Upper lobe of left lung (tissue), 6 donors: ENCODE results near the gene RGS5. TPM values are rescaled to one million over a fixed set of nuclear protein-coding genes. Genes with fewer than 3 reads are reported as not detected.

Experiments used
- ATAC-seq, 2 donors: fragments of 200-7000 bp; cut with Tn5 transposase; one replicate each; pipeline ENCODE4 v1.9.1; 2022; ENCODE audit warnings: mild to moderate bottlenecking in 2 of 2, moderate library complexity in 2 of 2; ENCODE audit not compliant: low FRiP score in 2 of 2
- DNase-seq, 2 donors: peaks; one replicate each; pipeline ENCODE4 v3.0.0-alpha.2; 2019 to 2020
- H3K27ac ChIP-seq, 4 donors: fragments of 200-600 bp; sonication (generic); one replicate each; pipeline ENCODE4 v1.5.1; 2016 to 2019
- H3K27me3 ChIP-seq, 4 donors: fragments of 200-600 bp; sonication (generic); one replicate each; pipeline ENCODE4 v1.5.1; 2017 to 2019
- H3K36me3 ChIP-seq, 4 donors: fragments of 200-600 bp; sonication (generic); one replicate each; pipeline ENCODE4 v1.5.1; 2016 to 2019
- H3K4me1 ChIP-seq, 4 donors: fragments of 200-600 bp; sonication (generic); one replicate each; pipeline ENCODE4 v1.5.1; 2018 to 2019
- H3K4me3 ChIP-seq, 4 donors: fragments of 200-600 bp; sonication (generic); one replicate each; pipeline ENCODE4 v1.5.1; 2017 to 2019; ENCODE audit warnings: mild to moderate bottlenecking in 2 of 4, moderate library complexity in 1 of 4
- H3K9me3 ChIP-seq, 4 donors: fragments of 200-600 bp; sonication (generic); one replicate each; pipeline ENCODE4 v1.5.1; 2018 to 2019
- EP300 ChIP-seq, 4 donors: sonication (generic); formaldehyde crosslinking; IDR thresholded peaks; one replicate each; pipeline ENCODE4 v1.5.1; 2017; ENCODE audit warnings: antibody characterized with exemption in 4 of 4, control low read depth in 2 of 4
- POLR2A ChIP-seq, 4 donors: fragments of 450-650 bp; IDR thresholded peaks; one replicate each; pipeline ENCODE4 v1.5.1; 2016 to 2017; ENCODE audit warnings: antibody characterized with exemption in 4 of 4, mild to moderate bottlenecking in 2 of 4
- POLR2AphosphoS5 ChIP-seq, 2 donors: sonication (generic); formaldehyde crosslinking; IDR thresholded peaks; one replicate each; pipeline ENCODE4 v1.5.1; 2017; ENCODE audit warnings: antibody characterized with exemption in 2 of 2
- WGBS, 2 donors: methylation state at CpG; one replicate each; pipeline ENCODE4 v1.1.5; 2017 to 2018; 5-methylcytosine and 5-hydroxymethylcytosine counted together
- total RNA-seq, 6 donors: library from RNA; depleted of rRNA in 4 of 6; stranded (reverse); fragments of >200 nt in 4 of 6; gene quantifications; one replicate each; pipeline versions ENCODE4 v1.1.0 to v1.2.1, GENCODE V29; 2016 to 2021
- TF ChIP-seq, protein P1 (sequence below), 6 experiments: fragments of 450-650 bp in 4 of 6; fragments of 200-600 bp in 2 of 6; sonication (generic) in 2 of 6; IDR thresholded peaks; one replicate each; pipeline ENCODE4 v1.5.1; 2016 to 2019; ENCODE audit warnings: antibody characterized with exemption in 6 of 6
- donor health status: DM: no; HTN: no; CAD: no; lungs with moderate emphysema.
- donor health status: DM: no; HTN: yes; CAD: no; lungs with severe emphysema.

The RGS5 gene
- total RNA-seq, 6 donors from 2014 or later: 30.6 to 65.6 (median 53.5) TPM

DNA sequence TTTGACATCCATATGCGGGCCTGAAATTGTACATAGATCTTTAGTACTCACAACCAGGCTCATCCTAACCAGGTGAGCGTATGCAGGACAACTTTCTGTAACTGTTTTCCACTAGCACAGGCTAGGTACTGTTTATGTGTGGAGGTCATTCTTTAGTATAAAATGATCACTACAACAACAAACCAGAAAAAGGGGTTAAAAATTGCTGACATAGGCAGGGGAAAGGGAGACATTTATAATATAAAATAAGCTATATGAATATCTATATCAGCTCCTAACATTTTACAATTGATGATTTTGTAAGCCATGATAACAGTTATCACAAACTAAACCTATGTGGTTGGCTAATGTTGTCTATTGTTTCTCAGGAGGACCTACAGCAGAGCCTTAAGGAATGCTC is 37.6 kb downstream of the RGS5 start:
- Histone ChIP-seq H3K36me3 (no peaks in the 10 kb centered on the region), H3K4me1 (peaks cover 0 to 22% (median 4%) of the 10 kb centered on the region in 4 donors), H3K27me3 (no peaks in the 10 kb centered on the region), H3K4me3 (no peak overlapping the region), H3K27ac (peak overlapping the region in 1 of 4 donors; percentile 21), H3K9me3 (no peaks in the 10 kb centered on the region)
- no peak for DNase-seq
- no peak for ATAC-seq
- TF ChIP-seq POLR2A (IDR thresholded peaks at IDR 0.05) (no peak), POLR2AphosphoS5 (IDR thresholded peaks at IDR 0.05) (no peak), EP300 (IDR thresholded peaks at IDR 0.05) (no peak)
- TF ChIP-seq, protein P1, sequence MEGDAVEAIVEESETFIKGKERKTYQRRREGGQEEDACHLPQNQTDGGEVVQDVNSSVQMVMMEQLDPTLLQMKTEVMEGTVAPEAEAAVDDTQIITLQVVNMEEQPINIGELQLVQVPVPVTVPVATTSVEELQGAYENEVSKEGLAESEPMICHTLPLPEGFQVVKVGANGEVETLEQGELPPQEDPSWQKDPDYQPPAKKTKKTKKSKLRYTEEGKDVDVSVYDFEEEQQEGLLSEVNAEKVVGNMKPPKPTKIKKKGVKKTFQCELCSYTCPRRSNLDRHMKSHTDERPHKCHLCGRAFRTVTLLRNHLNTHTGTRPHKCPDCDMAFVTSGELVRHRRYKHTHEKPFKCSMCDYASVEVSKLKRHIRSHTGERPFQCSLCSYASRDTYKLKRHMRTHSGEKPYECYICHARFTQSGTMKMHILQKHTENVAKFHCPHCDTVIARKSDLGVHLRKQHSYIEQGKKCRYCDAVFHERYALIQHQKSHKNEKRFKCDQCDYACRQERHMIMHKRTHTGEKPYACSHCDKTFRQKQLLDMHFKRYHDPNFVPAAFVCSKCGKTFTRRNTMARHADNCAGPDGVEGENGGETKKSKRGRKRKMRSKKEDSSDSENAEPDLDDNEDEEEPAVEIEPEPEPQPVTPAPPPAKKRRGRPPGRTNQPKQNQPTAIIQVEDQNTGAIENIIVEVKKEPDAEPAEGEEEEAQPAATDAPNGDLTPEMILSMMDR (IDR thresholded peaks at IDR 0.05): no peak
- WGBS, 2 donors: 91 to 92% methylated on average over 2 of the region's 2 CpGs

DNA sequence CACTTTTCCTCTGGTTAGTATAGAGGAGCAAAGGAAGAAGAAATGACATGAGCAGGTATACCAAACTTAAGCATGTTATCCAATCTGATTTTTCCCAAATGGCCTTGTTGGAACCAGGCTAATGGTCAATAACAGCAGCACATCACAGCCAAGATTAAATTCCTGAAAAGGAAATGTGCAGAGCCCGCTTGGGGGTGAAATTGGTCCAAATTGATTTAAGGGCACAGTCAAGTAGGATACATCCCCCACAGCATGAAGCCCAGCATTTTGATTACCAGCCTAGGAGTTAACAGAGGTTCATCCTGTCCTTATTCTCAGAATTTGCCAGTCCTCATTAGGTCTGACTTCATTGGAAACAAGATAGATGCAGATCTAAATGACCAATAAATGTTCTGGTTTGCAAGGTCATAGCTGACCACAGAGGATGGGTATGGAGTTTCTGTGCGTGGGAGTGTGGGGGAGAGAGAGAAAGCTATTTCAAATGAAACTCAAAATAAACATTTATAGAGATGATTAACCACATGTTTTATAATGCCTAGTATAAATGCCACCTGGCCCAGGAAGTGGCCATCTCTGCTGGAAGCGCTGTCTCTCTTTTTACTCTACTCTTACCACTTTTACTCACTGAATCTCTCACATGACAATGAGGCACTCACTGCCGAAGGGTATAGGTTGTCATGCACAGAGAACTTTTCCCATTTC is 38.7 kb downstream of the RGS5 start:
- Histone ChIP-seq H3K9me3 (no peaks in the 10 kb centered on the region), H3K36me3 (no peaks in the 10 kb centered on the region), H3K4me3 (no peak overlapping the region), H3K27ac (peak overlapping the region in 1 of 4 donors; percentile 19), H3K27me3 (no peaks in the 10 kb centered on the region), H3K4me1 (peaks cover 0 to 22% (median 4%) of the 10 kb centered on the region in 4 donors)
- ATAC-seq: no peak
- no peak for DNase-seq
- 83 to 88% methylated on average over 4 of the region's 4 CpGs for WGBS, 2 donors
- TF ChIP-seq POLR2A (IDR thresholded peaks at IDR 0.05) (no peak), POLR2AphosphoS5 (IDR thresholded peaks at IDR 0.05) (no peak), EP300 (IDR thresholded peaks at IDR 0.05) (no peak)
- TF ChIP-seq, protein P1 (IDR thresholded peaks at IDR 0.05): no peak

DNA sequence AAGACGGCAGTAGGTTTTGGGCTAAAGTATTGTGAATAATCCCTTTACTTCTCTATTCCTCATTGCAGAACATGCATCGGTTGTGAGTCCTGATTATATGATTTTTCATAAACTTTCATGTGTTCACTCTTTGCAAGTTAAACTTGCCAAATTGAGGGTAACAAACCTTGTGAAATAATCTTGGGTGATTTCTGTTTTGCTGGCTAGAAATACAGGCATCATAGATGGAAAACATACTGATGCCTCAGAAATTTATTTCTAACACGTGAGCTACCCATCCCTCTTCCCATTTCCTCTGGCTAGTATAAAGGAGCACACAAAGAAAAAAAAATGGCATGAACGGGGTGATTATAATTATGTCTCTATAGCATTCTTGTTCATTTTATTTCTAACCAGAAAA is 39.6 kb downstream of the RGS5 start:
- no peaks in the 10 kb centered on the region for H3K9me3 ChIP-seq
- ATAC-seq (no peak), DNase-seq (no peak)
- H3K4me3 ChIP-seq: no peak overlapping the region
- no peaks in the 10 kb centered on the region for H3K27me3 ChIP-seq
- H3K36me3 ChIP-seq: no peaks in the 10 kb centered on the region
- 66 to 67% methylated on average over 4 of the region's 4 CpGs for WGBS, 2 donors
- peak overlapping the region in 1 of 4 donors; percentile 19 for H3K27ac ChIP-seq
- H3K4me1 ChIP-seq: peaks cover 0 to 18% (median 4%) of the 10 kb centered on the region in 4 donors
- no peak for TF ChIP-seq EP300 (IDR thresholded peaks at IDR 0.05)

DNA sequence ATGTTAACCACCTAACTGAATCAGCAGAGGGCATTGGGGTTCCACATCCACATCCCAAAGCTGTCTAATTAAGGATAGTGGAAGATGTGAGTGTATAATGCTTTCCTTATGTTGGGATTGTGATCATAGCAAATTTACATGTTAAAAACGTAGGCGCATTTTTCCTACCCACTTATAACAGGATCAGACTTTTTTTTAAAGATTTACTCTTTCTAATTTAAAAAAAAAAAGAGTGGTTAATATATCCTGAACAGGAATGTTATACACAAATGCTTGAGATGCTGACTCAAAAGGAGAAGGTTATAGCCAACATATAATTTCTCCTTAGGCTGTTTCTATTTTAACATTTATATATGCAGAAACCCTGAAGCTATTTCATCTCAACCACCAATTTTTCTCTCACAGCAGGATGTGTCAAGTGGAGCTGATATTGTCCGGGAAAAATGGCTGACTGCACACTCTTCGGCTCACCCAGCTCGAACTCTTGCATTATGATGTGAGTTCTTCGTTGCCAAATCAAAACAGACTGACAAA is 40.3 kb downstream of the RGS5 start:
- peak overlapping the region in 1 of 4 donors; percentile 24 for H3K27ac ChIP-seq
- ATAC-seq: no peak
- no peaks in the 10 kb centered on the region for H3K9me3 ChIP-seq

DNA sequence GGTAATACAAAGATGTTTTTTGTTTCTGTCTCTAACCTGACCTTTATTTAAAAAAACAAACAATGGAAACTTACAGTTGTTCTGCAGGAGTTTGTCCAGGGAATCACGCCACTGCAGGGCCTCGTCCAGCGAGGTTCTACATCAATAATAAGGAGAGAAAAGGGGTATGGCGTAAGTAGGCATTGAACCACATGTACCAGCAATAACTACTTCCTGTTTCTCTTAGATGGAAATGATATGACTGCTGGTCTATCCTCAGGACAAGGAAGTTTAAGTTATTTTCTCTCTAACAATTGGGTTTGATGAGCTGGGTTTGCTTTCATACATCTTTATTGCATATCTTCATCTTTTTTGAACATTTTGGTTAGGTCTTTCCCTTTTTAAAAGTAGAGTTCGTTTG is 40.9 kb downstream of the RGS5 start:
- Histone ChIP-seq H3K36me3 (no peaks in the 10 kb centered on the region), H3K27me3 (no peaks in the 10 kb centered on the region), H3K4me1 (peaks cover 0 to 16% (median 0%) of the 10 kb centered on the region in 4 donors), H3K9me3 (no peaks in the 10 kb centered on the region), H3K4me3 (no peak overlapping the region), H3K27ac (peak overlapping the region in 1 of 4 donors; percentile 24)
- 63 to 72% methylated on average over 5 of the region's 5 CpGs for WGBS, 2 donors
- ATAC-seq: no peak
- TF ChIP-seq POLR2AphosphoS5 (IDR thresholded peaks at IDR 0.05) (no peak), POLR2A (IDR thresholded peaks at IDR 0.05) (no peak), EP300 (IDR thresholded peaks at IDR 0.05) (no peak)
- TF ChIP-seq, protein P1 (IDR thresholded peaks at IDR 0.05): no peak
- DNase-seq: no peak

More for the DNA sequence above, 40.3 kb downstream of the RGS5 start:
- Histone ChIP-seq H3K4me1 (peaks cover 0 to 18% (median 1%) of the 10 kb centered on the region in 4 donors), H3K4me3 (no peak overlapping the region), H3K36me3 (no peaks in the 10 kb centered on the region), H3K27me3 (no peaks in the 10 kb centered on the region)
- TF ChIP-seq POLR2A (IDR thresholded peaks at IDR 0.05): no peak
- TF ChIP-seq EP300 (IDR thresholded peaks at IDR 0.05): no peak
- TF ChIP-seq POLR2AphosphoS5 (IDR thresholded peaks at IDR 0.05): no peak
- TF ChIP-seq, protein P1 (IDR thresholded peaks at IDR 0.05): no peak
- WGBS, 2 donors: 61 to 72% methylated on average over 6 of the region's 6 CpGs
- DNase-seq: no peak
